Measurements from ENCODE around the gene LAPTM4A.
"Not testable (repeated sequence)": the region's sequence is repeated elsewhere in the genome, so short reads cannot be mapped to it uniquely, and the experiment has no call there.

The LAPTM4A gene

DNA sequence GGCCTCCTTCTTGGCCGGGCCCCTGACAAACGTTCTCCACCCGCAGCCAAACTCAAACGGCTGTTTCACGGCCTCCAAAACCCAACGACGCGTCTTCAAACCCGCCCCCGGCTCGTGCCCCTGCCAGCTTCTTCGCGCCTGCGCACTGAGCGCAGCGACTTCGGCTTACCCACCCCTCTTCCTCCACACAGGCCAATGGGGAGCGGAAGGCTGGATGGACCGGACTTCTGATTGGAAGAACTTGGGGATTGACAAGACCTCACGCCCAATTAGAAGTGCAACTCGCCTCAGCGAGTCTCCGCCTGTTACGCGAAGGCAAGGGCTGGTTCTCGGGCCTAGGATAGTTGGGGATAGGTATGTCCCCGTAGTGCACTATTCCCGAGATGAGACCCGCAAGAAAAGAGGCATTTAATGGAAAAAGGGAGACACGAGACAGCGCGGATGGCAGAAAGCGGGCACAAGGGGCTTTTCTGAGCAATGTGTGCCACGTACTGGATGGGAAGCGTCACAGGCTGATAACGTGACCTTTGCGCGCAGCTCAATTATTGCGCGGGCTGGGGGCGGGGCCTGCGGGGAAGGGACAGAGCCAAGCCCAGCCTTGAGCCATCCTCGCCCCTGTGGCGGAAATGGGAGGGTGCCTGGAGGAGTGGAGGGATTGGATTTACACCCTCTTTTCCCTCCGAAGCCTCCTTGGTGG is at the start of gene LAPTM4A:
LAPTM4A (minus strand) TSS at position 97 of the 697 bp plus-strand sequence. CDS start 108 bp downstream, outside the sequence.
- DNase-seq (ENCODE audit: low read depth), result peak; percentile 97

DNA sequence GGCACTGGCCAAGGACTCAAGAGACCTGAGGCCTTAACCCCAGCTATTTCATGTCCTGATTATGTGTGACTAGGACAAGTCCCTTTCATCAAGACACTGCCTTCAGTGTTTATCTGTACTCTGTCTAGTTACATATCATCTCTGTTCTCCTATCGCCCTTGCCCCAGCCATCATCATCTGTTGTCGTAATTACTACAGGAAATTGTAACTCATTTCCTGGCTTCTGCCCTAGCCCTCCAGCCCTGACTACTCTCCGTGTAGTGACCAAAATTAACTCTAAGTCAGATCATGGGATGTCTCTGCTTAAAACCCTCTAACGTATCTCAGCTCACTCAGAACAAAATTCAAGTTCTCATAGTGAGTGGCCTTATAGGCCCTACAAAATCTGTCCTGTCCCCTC is 49.3 kb upstream of the LAPTM4A start:
- no peak for DNase-seq (ENCODE audit: low read depth)

DNA sequence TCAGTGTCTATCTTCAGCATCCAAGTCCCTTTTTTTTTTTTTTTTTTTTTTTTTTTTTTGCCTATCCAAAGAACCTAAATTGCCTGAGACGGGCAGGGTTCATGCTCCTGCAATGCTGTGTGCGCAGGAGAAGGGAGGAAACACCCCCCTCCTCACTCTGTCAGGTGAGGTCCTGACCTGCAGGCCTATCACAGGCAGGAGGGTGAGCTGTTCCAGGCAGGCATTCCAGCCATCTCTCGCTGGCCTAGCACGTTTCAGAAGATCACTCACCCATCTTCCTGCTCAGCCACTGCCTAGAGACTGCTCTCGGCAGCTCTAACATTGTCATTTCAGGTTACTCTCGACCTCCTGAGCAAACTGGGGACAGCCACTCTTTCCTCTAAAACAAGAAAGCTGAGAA is 48.4 kb upstream of the LAPTM4A start:
- no peak for DNase-seq (ENCODE audit: low read depth)

DNA sequence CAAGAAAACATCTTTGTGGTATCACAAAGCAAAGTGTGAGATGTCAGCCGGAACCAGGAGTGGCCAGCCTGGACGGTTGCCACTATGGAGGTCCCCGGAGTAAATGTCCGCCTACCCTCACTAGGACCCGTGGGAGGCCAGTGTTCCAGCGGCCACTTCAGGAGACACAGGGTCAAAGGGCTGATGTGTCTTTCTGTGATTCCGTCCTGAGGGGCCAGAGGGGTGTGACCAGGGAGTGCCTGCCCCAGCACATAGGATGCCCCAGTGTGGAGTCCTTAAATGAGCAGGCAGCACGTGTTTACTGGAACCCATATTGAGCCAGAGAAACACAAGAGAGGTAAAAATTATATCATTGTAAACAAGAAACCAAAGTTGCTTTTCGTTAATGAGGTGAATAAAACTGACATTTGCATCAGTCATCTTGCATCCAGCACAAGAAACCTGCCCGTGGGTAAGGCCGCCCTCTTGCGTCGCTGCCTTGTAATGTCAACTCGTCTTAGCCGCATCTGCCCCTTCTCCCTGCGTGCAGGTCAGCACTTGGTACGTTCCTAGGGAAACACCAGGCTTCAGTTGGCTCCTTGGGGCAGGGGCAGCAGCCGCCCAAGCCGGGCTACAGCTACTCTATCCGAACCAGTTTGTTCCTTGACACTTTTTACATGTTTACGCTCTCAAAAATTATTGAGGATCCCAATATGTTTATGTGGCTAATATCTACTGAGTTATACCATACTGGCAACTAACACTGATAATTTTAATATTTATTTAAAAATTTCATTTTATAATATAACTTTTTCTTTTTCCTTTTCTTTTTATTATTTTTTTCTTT is 46.7 kb upstream of the LAPTM4A start:
- DNase-seq (ENCODE audit: low read depth), result peak; percentile 63

DNA sequence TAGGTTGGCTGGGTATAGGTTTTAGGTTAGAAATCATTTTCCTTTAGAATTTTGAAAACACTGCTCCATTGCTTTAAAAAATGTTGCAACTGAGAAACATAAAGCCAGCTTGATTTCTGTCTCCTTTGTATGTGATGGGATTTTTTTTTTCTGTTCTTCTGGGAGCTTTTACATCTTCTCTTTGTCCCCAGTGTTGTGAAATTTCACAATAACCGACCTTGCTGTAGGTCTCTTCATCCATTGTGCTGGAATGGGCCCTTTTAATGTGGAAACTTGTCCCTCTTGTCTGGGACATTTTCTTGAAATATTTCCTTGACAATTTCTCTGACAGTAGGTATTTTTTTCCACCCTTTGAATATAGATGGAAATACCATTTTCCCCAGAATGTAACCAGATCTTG is 44.0 kb upstream of the LAPTM4A start:
- DNase-seq (ENCODE audit: low read depth), result no peak

DNA sequence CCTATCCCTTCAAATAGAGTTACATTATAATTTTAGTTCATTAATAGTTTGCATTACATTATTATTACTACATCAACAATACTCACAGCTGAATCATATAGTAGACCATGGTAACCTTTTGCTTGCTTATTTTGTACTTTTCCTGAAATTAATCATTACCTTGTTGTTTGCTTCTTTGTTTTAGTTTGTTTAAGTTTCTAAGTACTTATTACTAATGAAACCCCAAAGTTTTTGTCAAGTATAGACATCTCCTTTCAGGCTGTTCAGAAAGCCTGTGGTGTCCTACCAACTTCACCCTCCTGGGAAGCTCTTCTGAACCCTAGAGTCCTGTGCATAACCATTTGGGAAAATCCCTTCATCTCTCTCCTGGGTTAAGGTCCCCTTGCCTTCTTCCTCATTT is 43.5 kb upstream of the LAPTM4A start:
- DNase-seq (ENCODE audit: low read depth), result no peak

DNA sequence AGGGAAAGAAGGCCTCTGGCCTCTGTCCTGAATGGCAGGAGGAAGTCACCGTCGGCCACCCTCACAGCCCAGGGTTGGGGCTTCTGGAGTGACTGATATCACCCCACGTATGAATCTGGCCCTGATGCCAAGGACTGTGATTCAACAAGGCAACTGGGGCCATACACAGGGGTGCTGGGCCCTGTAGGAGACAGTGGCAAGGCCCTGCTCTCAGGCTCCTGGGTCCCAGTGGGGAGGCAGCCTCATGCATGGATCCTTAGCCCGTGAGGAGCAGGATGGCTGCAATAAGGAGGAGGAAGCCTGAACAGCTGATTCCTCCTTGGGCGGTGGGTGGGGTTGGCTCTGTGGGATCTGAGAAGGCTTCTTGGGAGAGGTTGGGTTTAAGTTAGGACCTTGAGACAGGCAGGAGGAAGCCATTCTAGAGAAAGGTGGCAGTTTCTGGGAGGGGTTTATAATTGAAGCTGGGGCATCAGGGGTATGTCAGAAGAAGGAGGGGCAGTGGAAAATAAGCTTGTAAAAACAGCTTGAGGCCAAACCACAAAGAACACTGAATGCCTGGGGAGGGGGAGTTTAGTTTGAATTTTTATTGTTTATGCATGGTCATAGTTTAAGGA is 42.8 kb upstream of the LAPTM4A start:
- DNase-seq (ENCODE audit: low read depth), result no peak

DNA sequence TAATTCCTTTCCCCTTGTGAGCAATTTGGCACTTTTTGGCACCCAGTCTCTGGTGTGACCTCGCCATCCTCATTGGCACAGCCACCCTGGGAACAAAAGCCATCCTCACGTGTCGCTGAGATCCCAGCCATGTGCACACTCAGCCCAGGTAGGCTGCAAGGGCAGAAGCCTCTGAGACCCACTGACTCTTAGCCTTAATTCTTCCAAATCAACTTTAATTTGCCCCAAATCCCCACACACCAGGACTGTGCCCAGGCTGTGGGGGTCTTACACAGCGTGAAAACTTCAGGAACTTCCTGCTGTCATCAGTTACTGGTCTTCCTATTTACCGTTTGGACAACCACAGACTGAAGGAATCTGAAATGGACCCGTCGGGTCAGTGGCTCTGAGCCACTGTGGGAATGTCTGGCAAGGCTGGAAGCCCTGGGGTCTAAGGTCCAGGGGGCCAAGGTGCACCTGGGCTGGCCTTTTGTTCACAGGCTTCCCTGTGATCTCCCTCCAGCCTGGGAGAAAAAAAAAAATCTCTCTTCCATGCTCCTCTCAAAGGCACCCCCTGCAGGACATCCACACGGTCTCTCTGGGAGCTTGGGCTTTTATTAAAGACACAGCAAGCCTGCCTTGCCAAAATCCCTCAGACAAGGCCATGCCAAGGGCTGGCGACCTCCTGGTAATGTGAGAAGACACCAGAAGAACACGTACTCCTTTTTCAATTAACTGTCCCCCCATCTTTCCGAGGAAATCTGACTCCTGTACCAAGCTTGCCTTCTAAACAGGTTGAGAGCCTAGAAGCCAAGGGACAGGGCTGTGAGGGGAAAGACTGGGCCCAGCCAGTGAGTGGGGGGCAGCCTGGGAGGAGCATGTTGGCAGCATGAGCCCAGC is 42.1 kb upstream of the LAPTM4A start:
- DNase-seq (ENCODE audit: low read depth), result no peak

DNA sequence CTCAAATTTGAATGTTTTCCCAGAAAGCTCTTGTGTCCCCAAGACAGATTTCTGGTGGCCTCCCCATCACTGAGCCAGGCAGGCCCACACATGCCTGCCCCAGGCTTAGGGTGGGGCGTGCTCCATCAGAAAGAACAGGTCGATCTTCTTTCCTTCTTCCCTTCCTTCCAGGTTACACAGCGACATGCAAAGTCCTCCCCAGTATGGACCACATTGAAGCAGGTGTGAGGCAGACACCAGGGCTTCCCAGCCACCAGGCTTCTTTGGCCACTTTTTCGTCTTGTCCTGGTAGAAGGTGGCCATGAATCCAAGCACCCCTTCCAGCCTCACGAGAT is 41.4 kb upstream of the LAPTM4A start:
- no peak for DNase-seq (ENCODE audit: low read depth)

DNA sequence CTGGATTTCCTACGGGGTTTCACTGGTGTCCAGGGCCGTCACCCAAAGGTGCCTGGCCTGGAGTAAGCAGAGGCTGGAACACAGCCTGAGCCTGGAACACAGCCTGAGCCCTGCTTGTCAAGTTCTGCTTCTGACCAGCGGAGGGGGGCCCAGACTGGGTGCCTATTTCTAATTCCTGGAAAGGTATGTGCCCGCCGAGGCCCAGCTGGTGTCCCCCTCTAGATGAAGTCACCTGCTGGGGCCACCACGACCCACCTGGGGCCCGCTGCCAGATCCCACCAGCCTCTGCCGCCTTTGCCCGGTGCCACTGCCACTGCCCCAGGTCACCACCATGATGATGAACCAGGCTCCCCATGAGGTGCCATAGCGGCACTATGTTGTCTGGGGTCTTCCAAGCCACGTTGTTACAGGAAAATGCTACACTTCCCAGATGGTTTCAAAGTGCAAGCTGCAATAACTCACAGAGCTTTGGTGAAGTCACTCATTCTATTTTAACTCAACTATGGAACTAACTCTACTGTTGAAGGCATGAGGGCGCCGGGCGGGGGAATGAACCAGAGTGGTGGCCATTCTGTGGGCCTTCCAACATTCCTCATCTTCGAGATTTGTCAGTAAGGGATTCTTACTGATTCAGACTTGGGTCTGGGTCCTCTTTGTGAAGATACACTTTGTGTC is 40.9 kb upstream of the LAPTM4A start:
- no peak for DNase-seq (ENCODE audit: low read depth)

DNA sequence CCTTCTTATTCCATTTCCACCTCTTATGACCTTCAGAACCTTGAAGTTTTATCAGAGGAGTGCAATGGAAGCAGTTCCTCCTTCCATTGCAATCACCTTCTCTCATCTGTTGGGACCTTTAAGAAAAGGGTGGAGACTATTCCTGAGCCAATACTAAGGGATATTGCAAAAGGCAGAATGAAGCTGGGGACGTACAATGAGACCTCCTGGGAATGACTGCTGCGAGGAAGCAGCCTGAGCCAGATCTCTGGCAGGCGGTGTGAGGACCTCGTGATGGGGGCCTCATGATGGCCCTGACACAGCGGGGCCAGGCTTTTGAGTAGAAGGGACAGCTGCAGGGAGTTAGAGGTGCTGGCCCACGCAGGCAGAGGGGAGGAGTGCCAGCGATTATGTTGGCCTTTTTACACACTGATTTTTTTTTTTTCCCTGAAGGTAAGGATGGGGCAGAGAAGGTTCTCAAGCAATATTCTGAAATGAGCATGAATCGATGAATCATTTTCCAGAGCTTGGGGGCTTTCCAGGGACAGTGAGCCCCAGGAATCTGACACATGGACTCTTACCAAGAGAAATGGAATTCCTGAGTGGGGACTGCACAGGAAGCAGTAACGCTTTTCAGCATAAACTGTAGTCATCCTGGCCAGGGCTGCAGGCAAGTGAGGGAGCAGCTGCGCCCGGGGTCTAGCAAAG is 40.0 kb upstream of the LAPTM4A start:
- DNase-seq (ENCODE audit: low read depth), result no peak

DNA sequence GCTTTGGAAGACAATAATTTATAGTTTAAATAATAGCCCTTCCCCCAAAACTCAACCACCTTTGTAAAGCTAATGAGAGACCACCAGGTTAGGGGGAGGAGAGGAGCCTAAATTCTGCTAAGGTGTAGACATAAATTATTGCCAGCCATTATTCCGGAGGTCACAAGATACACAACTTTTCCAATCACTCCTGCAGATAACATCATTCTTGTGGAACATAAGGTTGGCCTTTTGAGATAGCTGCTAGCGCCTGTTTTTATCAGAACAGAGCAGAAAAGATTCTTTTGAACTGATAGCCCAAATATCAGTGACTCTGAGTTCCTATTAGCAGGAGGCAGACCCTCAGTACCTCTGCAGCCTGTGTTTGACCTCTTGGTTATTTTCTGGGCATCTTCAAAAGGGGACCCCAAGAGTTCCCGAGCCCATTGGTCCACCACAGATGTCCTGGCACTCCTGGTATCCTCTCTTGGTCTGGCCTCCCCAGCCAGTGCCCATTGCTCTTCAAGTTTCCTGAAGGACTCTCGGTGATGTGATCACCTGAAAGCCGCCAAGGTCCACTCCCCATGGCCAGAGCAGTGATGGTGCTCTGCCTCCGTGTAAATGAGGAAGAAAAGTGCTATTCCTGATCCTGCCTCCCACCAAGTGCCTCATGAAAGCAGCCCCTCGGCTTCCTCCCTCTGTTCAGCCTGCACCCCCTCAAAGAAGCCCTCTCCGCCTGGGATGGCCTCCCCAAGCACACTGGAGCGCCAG is 38.5 kb upstream of the LAPTM4A start:
- DNase-seq (ENCODE audit: low read depth), result no peak

DNA sequence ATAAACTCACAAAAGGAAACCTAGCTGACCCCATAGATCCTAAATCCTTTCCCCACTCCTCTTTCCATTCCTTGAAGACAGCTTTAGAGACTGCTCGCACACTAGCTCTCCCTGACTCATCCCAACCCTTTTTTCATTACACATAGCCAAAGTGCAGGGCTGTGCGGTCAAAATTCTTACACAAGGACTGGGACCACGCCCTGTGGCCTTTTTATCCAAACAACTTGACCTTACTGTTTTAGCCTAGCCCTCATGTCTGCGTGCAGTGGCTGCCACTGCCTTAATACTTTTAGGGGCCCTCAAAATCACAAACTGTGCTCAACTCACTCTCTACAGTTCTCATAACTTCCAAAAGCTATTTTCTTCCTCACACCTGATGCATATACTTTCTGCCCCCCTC is 34.5 kb upstream of the LAPTM4A start:
- not testable (repeated sequence) for DNase-seq (ENCODE audit: low read depth)

DNA sequence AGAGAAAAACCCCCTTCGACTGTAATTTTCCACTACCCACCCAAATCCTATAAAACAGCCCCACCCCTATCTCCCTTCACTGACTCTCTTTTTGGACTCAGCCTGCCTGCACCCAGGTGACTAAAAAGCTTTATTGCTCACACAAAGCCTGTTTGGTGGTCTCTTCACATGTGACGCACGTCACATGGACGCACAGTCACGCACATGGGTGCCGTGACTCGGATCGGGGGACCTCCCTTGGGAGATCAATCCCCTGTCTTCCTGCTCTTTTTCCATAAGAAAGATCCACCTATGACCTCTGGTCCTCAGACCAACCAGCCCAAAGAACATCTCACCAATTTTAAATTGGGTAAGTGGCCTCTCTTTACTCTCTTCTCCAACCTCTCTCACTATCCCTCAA is 31.4 kb upstream of the LAPTM4A start:
- DNase-seq (ENCODE audit: low read depth), result not testable (repeated sequence)

DNA sequence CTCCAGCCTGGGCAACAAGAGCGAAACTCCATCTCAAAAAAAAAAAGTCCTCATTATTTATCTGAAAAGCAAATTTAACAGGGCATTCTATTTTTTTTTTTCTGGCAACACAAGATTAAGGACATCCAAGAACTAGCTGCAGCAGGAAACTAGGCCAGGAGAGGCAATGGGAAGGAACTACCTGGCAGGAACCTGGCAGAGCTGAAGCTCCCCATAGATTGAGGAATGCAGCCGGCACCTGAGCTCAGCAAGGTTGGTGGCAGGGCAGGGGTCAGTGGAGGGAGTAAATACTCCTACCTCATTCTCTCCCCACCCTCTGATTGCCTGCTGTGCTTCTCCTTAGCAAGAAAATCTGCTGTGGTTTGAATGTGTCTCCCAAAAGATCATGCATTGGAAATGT is 30.4 kb upstream of the LAPTM4A start:
- DNase-seq (ENCODE audit: low read depth), result no peak

DNA sequence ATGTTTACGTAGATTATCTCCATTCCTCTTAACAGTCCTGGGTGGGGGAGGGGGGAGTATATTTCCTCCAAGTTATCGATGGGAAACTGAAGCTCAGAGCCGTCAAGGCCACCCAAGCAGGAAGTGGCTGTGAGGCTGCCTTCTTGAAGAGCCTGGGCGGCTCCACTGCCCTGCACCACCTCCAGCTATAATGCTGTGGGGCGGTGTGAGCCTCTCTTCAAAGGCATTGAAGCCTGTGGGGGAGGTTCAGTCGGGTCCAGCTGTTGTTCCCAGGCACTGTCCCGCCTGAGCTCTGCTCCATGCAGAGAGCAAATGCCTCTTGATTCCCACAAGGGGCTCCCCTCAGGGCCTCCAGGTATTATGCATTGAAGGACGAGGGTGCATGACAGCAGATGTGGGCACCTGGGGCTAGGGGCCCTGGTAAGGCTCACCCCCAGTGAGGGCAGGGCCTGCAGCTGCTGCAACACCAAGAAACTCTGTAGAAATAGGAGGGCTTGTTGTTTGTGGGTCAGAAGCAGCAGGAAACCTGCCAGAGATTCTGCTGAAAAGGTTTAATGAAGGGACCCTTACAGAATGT is 29.5 kb upstream of the LAPTM4A start:
- no peak for DNase-seq (ENCODE audit: low read depth)

DNA sequence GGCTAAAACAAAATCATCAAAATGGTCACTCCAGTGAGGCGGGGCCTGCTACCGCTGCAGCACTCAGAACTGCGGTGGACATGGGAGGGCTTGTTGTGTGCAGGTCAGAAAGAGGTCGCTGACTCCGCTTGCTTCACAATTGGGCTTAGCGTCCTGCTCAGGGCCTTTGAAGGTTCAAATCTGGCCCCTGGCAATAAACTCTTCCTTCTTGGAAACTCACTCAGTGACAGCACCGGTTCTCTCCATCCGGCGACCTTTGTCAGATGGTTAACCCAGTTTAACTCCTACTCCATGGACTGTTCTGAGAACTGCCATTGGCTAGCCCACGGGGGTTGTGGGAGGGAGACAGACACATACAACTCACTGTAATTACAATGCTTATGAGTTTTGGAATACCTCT is 29.0 kb upstream of the LAPTM4A start:
- DNase-seq (ENCODE audit: low read depth), result no peak

DNA sequence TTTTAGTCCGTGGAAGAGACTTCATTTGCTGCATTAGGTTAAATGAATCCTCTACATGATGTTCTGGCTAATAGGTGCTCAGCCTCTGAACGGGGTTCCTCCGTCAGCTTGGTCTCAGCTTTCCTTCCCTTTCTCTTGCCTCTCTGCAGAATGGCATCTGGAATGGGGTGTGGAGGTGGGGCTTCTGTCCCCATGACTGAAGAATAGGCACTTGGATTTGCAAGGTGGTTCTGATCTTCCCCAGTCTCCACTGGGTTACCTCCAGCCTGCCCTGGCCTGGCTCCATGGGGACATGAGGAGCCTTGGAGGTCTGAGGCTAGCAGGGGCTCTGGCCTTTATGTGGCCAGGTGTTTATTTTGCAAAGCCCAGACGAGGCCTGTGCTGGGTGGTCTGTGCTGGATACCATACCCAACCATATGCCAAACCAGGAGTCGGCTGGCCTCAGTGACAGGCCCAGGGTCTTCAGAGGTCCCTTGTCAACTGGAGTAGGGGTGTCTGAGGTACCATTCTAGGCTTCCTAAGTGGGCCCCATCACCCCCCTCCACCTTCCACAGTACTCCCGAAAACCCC is 28.2 kb upstream of the LAPTM4A start:
- DNase-seq (ENCODE audit: low read depth), result no peak

DNA sequence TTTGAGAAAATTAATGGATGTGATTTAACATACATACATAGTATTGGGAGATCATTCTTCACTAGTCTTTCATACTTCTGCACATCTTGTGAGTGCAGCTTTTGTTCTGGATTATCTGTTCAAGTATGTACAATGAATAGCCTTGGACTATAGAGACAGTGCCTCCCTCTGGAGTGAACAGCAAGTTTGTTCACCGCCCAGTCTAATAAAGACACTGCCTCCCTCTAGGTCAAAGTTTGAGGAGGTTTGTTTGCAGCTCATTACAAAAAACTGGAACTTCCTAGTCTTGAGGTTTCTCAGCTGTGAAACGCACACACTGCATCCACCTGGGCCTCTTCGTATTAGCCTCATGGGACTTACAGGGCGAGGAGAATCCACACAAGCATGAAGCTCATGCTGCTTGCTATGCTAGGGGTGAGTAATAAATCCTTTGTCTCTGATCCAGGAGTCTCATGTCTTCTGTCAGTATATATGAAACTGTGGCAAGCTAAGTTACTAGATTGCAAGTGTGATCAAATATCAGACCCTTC is 26.0 kb upstream of the LAPTM4A start:
- no peak for DNase-seq (ENCODE audit: low read depth)
